NOMO-1 treated with DMSO at 0.1 percent for 48 hours (cell line): ENCODE measurements around the gene SPAG6.
"Not testable (repeated sequence)": the region's sequence is repeated elsewhere in the genome, so short reads cannot be mapped to it uniquely, and the experiment has no call there.

ENCODE experiments used
- DNase-seq: peaks from one replicate; lab custom pipeline; 2025; ENCODE audit not compliant: unreplicated experiment; lab: John Stamatoyannopoulos, UW

Gene SPAG6

GRCh38 chr10:22345301-22346095 lies at the start of gene SPAG6:
Gene SPAG6, plus strand, starts transcription at chr10:22345496. Its CDS starts 116 bp downstream, at chr10:22345612.
- peak; percentile 71 for DNase-seq

DNA sequence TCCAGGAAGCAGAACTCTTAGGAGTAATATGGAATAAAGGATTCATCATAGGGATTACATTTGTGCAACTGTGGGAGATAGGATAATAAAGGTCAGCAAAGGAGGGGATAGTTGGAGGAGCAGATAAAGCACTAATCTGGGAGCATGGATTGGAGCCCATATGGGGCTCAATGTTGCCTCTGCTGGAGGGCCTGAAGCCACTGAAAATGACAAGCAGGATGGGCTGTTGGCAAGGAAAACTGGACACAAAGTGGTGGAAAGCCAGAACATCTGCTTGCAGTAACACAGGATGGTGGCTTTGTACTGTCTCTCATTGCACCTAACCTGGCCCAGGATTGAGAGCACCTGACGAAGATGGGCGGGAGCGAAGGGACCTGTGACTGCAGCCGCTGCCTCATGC lies 44.1 kb upstream of the SPAG6 start:
- DNase-seq, result no peak

GRCh38 chr10:22303461-22303860 lies 41.8 kb upstream of the SPAG6 start:
- DNase-seq, result no peak

- DNase-seq, result no peak
Observed at GRCh38 chr10:22305721-22306120, 39.6 kb upstream of the SPAG6 start.

- peak; percentile 40 for DNase-seq
Observed at GRCh38 chr10:22308390-22308789, 36.9 kb upstream of the SPAG6 start.

DNA sequence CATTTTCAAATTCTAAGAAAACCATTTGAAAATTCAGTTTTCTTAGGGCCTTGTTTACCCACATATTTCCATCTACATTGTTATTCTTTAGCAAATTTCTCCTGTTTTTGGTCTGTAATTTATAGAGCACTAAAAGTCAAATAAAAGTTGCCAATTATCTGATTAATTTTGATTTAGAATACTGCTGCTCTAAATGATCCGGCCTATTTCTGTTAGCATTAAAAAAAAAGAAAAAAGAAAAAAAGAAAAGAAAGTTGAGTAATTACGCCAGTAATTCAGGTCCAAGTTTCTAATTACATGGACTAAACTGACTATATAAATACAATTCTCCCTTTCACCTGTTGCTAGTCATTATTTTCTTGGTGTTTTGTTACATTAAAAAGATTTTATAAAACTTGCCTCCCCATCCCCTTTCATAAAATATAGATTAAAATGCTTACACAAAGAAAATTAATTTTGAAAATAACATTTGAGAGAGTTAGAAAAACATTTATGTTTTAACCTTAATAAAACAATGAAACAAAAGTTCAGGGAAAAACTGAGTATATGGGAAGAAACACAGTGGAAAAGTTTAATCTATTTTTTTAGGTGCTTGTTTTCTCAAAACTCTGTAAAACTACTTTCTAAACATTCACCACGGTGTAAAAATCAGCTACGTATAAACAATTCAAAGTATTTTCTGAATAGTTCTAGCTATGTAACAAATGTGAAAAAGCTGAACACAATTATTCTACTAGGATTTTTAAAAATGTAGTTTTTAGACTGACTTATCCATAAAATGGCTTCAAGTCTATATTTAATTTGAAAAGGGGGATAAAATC lies 35.9 kb upstream of the SPAG6 start:
- DNase-seq, result no peak

- DNase-seq, result not testable (repeated sequence)
Observed at GRCh38 chr10:22310012-22310411, 35.3 kb upstream of the SPAG6 start.

DNA sequence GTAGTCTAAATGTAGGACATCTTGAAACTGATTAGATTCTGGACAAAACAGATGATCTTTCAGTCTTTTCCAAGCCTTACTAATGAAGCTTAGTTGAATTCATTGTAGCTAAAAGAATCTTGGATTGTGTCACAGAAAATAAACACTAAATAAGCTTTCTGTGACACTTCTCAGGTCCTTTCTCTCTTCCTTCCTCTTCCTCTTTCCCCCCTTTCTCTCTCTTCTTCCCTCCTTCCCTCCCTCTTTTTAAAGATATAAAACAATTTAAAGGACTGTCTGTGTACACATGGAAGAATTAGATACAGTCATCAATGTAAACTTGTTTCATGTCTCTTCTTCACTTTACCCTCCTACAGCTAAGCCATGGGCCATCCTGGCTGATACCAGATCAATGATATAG lies 34.4 kb upstream of the SPAG6 start:
- DNase-seq, result peak; percentile 49

GRCh38 chr10:22314852-22315251 lies 30.4 kb upstream of the SPAG6 start:
- DNase-seq, result peak; percentile 73

- DNase-seq, result no peak
Observed at GRCh38 chr10:22315455-22316285, 29.6 kb upstream of the SPAG6 start.

- DNase-seq, result peak; percentile 78
Observed at GRCh38 chr10:22316286-22317075, 28.8 kb upstream of the SPAG6 start, which contains the start of gene COMMD3. Gene COMMD3, plus strand, starts transcription at chr10:22316388. Its CDS starts 30 bp downstream, at chr10:22316418.

GRCh38 chr10:22317076-22317370 lies 28.3 kb upstream of the SPAG6 start:
- no peak for DNase-seq

DNA sequence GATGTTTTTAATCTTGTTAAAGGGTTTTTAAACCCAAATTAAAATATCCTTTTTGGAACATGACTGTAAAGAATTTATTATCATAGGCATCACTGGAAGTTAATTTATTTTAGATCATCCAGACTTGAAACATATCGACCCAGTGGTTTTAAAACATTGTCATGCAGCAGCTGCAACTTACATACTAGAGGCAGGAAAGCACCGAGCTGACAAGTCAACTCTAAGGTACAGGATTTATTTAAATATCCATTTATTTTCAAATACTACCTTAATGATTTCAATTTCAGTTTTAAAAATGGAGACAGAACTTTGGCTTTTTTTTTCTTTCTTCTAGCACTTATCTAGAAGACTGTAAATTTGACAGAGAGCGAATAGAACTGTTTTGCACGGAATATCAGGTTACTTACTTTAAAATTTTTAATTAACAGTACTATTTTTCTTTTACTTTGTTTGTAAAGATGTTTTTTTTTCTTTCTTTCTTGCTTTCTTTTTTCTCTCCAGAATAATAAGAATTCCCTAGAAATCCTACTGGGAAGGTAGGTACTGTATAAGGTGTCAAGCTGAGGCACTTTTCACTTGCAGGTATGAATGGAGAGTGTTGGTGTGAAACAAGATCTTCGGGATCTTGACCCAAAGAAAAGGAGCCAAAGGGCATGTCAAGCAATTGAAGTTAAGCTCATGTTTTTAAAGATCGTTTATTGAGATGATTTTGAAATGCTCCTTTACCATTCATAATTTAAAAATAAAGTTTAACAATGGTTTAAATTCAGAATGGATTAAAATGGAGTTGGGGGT lies 27.3 kb upstream of the SPAG6 start:
- no peak for DNase-seq

DNA sequence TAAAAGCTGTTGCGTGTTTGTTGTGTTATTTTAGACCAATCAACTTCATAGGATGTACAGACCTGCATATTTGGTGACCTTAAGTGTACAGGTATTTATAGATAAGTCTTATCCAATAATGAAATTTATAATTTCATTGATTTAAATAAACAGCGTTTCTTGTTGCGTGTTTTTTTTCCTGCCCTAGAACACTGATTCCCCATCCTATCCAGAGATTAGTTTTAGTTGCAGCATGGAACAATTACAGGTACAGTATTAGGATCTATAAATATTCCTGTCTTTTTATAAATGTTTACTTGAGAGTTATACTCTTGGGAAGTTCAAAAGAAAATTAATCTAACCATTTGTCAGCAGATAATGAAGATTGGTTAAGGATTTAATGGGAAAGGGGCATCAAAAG lies 26.5 kb upstream of the SPAG6 start:
- DNase-seq, result no peak

DNA sequence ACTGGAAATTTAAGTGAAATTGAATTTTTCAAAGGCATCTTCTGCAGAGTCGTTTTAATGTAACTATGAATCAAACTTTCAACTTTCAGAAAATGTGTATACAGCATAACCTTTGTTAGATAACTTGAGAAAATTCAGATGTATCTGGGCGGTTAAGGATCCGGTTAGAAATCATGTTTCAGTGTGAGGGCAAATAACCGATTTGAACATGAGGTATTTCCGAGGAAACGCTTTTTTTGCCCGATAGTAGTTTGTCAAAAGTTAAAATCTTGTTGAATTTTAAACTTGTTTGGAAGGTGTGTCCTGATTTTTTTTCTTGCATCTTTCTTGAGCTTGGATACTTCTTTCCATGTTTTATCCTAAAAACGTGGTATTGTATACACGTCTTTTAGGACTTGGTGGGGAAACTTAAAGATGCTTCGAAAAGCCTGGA lies 25.7 kb upstream of the SPAG6 start:
- DNase-seq, result no peak

- DNase-seq, result peak; percentile 38
Observed at GRCh38 chr10:22319980-22320558, 25.2 kb upstream of the SPAG6 start.

DNA sequence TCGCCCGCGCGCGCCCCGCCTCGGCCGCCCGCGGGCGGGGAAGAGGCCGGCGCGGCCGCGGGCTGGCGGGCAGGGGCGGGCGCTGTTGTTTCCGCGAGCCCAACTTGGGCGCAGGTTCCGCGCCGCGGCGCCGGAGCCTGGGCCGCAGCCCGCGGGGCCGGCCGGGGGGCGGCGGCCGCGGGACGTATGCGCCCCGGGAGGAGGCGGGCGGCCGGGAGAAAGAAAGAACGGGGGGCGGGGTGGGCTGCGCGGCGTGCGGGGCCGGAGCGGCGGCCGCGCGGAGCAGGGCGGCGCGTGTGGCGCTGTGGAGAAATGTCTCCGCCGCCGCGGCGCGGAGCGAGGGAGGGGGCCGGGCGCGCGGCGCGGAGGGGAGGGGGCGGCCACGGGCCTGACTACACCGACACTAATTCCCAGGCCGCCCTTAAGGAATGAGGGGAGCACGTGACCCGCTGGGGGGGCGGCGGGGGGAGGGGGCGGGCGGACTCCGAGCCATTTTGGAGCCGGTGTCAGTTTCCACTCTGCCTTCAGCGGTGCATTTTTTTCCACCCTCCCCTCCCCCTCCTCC lies 24.6 kb upstream of the SPAG6 start, which contains the start of gene BMI1:
Gene BMI1 (plus strand): TSS at position 509 of the 565 bp plus-strand sequence. CDS start 5,351 bp downstream, outside the sequence.
- peak; percentile 72 for DNase-seq

DNA sequence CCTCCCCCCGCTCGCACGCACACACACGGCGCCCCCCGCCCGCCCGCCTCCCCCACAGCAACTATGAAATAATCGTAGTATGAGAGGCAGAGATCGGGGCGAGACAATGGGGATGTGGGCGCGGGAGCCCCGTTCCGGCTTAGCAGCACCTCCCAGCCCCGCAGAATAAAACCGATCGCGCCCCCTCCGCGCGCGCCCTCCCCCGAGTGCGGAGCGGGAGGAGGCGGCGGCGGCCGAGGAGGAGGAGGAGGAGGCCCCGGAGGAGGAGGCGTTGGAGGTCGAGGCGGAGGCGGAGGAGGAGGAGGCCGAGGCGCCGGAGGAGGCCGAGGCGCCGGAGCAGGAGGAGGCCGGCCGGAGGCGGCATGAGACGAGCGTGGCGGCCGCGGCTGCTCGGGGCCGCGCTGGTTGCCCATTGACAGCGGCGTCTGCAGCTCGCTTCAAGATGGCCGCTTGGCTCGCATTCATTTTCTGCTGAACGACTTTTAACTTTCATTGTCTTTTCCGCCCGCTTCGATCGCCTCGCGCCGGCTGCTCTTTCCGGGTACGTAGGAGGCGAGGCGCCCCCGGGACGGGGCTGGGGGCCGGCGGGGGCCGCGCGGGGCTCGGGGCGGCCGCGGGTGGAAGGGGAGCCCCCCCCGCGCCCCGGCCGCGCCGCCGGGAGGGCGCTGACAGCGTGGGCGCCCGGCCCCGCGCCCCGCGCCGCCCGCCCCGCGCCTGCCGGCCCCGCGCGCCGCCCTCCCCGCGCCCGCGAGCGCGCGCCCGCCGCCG lies 24.0 kb upstream of the SPAG6 start:
- DNase-seq, result peak; percentile 72
